Calu3 (cell line): ENCODE results near the gene IKBKG. TPM values are rescaled to one million over a fixed set of nuclear protein-coding genes. Genes with fewer than 3 reads are reported as not detected.

Experiments
- BruUV-seq: library from RNA; stranded (reverse); fragments of 400-500 nt; replicated peaks from 2 replicates; lab custom pipeline; 2021; lab: Mats Ljungman, UMichigan
- CTCF ChIA-PET: fragments of 300-600 bp; sonication (Branson Sonifier 250); formaldehyde crosslinking; loops from one replicate; lab custom pipeline; 2022; ENCODE audit warnings: antibody characterized with exemption; lab: Charles Lee
- DNase-seq: peaks from one replicate; pipeline ENCODE4 v3.0.0; 2022
- H3K27ac Mint-ChIP-seq: one replicate; pipeline ENCODE4 v1.8.0; 2022; ENCODE audit warnings: mixed read lengths; ENCODE audit not compliant: unreplicated experiment
- H3K27me3 Mint-ChIP-seq: one replicate; pipeline ENCODE4 v1.8.0; 2022; ENCODE audit warnings: mixed read lengths; ENCODE audit not compliant: unreplicated experiment
- H3K36me3 Mint-ChIP-seq: one replicate; pipeline ENCODE4 v1.8.0; 2022; ENCODE audit warnings: mild to moderate bottlenecking, moderate library complexity, mixed read lengths; ENCODE audit not compliant: insufficient read depth, unreplicated experiment
- H3K4me1 Mint-ChIP-seq: one replicate; pipeline ENCODE4 v1.8.0; 2022; ENCODE audit warnings: mild to moderate bottlenecking, low read depth, mixed read lengths; ENCODE audit not compliant: unreplicated experiment
- H3K4me3 Mint-ChIP-seq: one replicate; pipeline ENCODE4 v1.8.0; 2022; ENCODE audit warnings: mild to moderate bottlenecking, low read depth, moderate library complexity, mixed read lengths; ENCODE audit not compliant: unreplicated experiment
- H3K9me3 Mint-ChIP-seq: one replicate; pipeline ENCODE4 v1.8.0; 2022; ENCODE audit warnings: low read depth, mixed read lengths; ENCODE audit not compliant: unreplicated experiment
- CTCF ChIP-seq: fragments of 200-600 bp; IDR thresholded peaks from one replicate; pipeline ENCODE4 v1.8.0; 2022; ENCODE audit warnings: antibody characterized with exemption; ENCODE audit not compliant: unreplicated experiment
- intact Hi-C: fragments of 100-400 bp; cut with micrococcal nuclease; formaldehyde crosslinking; loops from one replicate; pipeline ENCODE4 v1.10.0; 2022; ENCODE audit not compliant: unreplicated experiment
- total RNA-seq: library from RNA; stranded (reverse); gene quantifications from 2 replicates; pipeline ENCODE4 v1.2.3, GENCODE V29; 2022

Gene IKBKG
- total RNA-seq, 1 experiment from 2014 or later, result 39.9 TPM

DNA sequence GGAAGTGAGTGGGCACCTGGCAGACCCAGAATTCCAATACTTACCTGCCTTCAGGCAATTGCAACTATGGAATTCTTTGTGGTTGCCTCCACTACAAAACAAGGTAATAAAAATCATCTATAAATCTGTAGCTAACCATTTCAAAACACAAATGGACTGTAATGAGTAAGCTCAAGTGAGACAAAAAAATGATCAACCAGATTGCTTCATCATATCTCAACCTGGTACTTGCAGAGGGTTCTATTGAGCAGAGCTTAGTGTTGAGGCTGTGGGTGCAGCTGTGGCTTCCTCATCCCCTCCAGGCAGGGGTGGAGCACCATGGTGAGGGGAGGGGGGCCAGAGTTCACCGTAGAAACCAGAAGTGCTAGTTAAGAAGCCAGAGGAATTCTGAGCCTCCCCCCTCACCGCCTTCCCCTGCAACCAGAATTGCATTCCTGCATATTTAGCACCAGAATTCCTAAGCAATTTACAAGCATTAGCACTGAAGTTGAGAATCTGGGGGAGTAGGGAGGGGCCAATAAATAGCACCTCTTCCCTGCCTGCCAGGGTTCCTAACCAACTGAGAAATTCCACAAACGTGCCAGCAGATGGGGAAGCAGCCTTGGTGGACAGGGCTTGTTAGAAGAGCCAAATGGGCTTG lies 49.0 kb downstream of the IKBKG start:
- CTCF ChIA-PET, result no interaction called here
- BruUV-seq, result no TSS peak
- Mint-ChIP-seq H3K27ac (no peak overlapping the region), H3K4me3 (no peak overlapping the region), H3K27me3 (peaks cover 47% of the 10 kb centered on the region), H3K4me1 (peaks cover 9% of the 10 kb centered on the region), H3K36me3 (peaks cover 7% of the 10 kb centered on the region), H3K9me3 (peaks cover 2% of the 10 kb centered on the region)
- no peak for TF ChIP-seq CTCF
- intact Hi-C loops, result no loop called here
- peak; percentile 54 for DNase-seq

DNA sequence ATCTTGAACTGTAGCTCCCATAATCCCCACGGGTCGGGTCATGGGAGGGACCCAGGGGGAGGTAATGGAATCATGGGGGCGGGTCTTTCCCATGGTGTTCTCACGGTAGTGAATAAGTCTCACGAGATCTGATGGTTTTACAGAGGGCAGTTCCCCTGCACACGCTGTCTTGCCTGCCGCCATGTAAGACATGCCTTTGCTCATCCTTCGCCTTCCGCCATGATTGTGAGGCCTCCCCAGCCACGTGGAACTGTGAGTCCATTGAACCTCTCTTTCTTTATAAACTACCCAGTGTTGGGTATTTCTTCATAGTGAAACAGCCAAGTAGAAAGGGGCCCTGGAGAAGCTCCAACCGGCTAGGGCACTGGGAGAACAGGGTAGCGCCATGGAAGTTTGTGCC lies 49.8 kb downstream of the IKBKG start:
- no peak overlapping the region for H3K27ac Mint-ChIP-seq
- no peak overlapping the region for H3K4me3 Mint-ChIP-seq
- TF ChIP-seq CTCF, result no peak
- BruUV-seq, result no TSS peak
- intact Hi-C loops, result no loop called here
- DNase-seq, result no peak
- H3K36me3 Mint-ChIP-seq, result peaks cover 7% of the 10 kb centered on the region
- H3K9me3 Mint-ChIP-seq, result peaks cover 2% of the 10 kb centered on the region
- H3K4me1 Mint-ChIP-seq, result peaks cover 9% of the 10 kb centered on the region
- CTCF ChIA-PET, result no interaction called here
- peaks cover 39% of the 10 kb centered on the region for H3K27me3 Mint-ChIP-seq

GRCh38 chrX:154598656-154599055 lies 51.2 kb downstream of the IKBKG start:
- TF ChIP-seq CTCF, result no peak
- Mint-ChIP-seq H3K27ac (no peak overlapping the region), H3K36me3 (peaks cover 7% of the 10 kb centered on the region), H3K4me1 (peaks cover 11% of the 10 kb centered on the region), H3K9me3 (peaks cover 2% of the 10 kb centered on the region), H3K27me3 (peaks cover 25% of the 10 kb centered on the region), H3K4me3 (no peak overlapping the region)
- DNase-seq, result no peak
- CTCF ChIA-PET, result no interaction called here
- intact Hi-C loops, result no loop called here
- BruUV-seq, result no TSS peak

DNA sequence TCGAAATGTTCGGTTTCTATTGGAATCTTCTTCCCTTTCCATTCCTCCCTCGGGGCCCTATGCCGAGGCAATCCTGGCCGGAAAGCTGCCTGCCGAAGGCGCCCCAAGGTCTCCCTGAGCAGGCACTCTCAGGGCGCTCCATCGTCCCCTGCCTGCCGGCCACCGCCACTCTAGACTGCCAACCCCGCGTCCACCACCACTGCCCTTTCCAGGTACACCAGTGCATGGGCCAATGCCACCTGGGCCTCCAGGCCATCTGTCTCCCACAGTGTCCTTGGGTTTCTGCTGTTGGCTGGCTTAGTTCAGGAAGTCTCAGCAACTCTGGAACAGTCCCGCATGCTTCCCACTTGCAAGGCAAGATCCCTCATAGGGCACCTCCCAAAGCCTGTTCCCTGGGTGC lies 52.1 kb downstream of the IKBKG start:
- no peak for TF ChIP-seq CTCF
- Mint-ChIP-seq H3K4me1 (peaks cover 20% of the 10 kb centered on the region), H3K9me3 (peaks cover 2% of the 10 kb centered on the region), H3K36me3 (peaks cover 7% of the 10 kb centered on the region), H3K27me3 (peaks cover 16% of the 10 kb centered on the region), H3K27ac (no peak overlapping the region), H3K4me3 (no peak overlapping the region)
- intact Hi-C loops, result no loop called here
- no TSS peak for BruUV-seq
- no peak for DNase-seq
- CTCF ChIA-PET, result no interaction called here
